ENCODE measurements around the gene MAGI2. TPM values are rescaled to one million over a fixed set of nuclear protein-coding genes. Genes with fewer than 3 reads are reported as not detected.

MAGI2 gene
- total RNA-seq, 1 donor from 2014 or later, result 4.0 TPM

DNA sequence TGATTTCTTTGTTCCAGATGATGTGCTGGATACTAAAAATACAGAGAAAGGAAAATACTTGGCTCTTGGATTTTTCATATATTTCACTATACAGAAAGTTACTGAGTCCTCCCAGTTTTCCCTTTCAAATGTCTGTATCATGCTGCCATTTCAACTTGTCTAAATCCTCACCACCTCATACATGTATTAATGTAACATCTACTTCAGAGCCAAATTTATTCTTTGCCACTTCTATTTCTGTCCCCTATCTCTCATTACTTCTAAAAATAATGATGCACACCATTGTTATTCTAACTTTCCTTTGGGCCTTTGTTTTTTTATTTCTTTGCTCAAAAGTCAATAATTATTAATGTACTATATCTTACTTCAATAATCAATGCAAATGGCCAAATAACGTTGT lies 312.2 kb downstream of the MAGI2 start:
- H3K4me3 ChIP-seq, result no peak overlapping the region
- peaks cover 0 to 2% of the 10 kb centered on the region in 2 donors for H3K4me1 ChIP-seq
- H3K27me3 ChIP-seq, result no peaks in the 10 kb centered on the region
- TF ChIP-seq, protein P1, sequence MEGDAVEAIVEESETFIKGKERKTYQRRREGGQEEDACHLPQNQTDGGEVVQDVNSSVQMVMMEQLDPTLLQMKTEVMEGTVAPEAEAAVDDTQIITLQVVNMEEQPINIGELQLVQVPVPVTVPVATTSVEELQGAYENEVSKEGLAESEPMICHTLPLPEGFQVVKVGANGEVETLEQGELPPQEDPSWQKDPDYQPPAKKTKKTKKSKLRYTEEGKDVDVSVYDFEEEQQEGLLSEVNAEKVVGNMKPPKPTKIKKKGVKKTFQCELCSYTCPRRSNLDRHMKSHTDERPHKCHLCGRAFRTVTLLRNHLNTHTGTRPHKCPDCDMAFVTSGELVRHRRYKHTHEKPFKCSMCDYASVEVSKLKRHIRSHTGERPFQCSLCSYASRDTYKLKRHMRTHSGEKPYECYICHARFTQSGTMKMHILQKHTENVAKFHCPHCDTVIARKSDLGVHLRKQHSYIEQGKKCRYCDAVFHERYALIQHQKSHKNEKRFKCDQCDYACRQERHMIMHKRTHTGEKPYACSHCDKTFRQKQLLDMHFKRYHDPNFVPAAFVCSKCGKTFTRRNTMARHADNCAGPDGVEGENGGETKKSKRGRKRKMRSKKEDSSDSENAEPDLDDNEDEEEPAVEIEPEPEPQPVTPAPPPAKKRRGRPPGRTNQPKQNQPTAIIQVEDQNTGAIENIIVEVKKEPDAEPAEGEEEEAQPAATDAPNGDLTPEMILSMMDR (IDR thresholded peaks at IDR 0.05), result no peak
- no peaks in the 10 kb centered on the region for H3K36me3 ChIP-seq
- intact Hi-C loops (cut with DNase I), result no loop called here
- H3K9me3 ChIP-seq, result no peaks in the 10 kb centered on the region
- H3K27ac ChIP-seq, result no peak overlapping the region
- DNase-seq (ENCODE audit: low spot score in 2 of 2), result no peak

DNA sequence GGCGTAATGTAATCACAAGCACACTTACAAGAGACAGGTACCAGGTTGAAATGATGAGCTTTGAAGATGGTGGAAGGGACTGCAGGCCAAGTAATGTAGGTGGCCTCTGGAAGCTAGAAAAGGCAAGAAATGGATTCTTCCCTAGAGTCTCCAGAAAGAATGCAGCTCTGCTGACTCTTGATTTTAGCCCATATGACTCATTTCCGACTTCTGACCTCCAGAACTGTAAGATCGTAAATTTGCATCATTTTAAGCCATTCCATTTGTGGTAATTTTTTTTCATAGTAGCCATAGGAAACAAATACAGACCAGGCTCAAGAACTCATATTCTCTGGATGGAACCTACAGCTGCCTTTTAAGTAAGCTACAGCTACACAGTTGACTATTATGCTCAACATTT lies 315.5 kb downstream of the MAGI2 start:
- H3K27ac ChIP-seq, result no peak overlapping the region
- no peak overlapping the region for H3K4me3 ChIP-seq
- intact Hi-C loops (cut with DNase I), result no loop called here

DNA sequence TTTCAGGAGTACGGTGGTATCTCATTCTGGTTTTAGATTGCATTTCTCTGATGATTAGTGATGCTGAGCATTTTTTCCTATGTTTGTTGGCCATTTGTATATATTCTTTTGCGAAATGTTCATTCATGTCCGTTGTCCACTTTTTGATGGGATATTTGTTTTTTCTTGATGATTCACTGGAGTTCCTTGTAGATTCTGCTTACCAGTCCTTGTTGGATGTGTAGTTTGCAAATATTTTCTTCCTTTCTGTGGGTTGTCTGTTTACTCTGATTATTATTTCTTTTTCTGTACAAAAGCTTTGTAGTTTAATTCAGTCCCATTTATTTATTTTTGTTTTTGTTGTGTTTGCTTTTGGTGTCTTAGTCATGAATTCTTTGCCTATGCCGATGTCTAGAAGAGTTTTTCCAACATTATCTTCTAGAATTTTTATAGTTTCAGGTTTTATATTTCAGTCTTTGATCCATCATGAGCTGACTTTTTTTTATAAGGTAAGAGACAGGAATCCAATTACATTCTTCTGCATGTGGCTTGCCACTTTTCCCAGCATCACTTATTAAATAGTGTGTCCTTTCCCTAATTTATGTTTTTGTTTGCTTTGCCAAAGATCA lies 320.5 kb downstream of the MAGI2 start:
- intact Hi-C loops (cut with DNase I), result no loop called here
- TF ChIP-seq, protein P1 (IDR thresholded peaks at IDR 0.05), result no peak
- no peak for DNase-seq (ENCODE audit: low spot score in 2 of 2)
- no peaks in the 10 kb centered on the region for H3K4me1 ChIP-seq
- H3K27ac ChIP-seq, result no peak overlapping the region
- no peak overlapping the region for H3K4me3 ChIP-seq
- H3K27me3 ChIP-seq, result no peaks in the 10 kb centered on the region
- H3K36me3 ChIP-seq, result no peaks in the 10 kb centered on the region
- H3K9me3 ChIP-seq, result no peaks in the 10 kb centered on the region

More for the DNA sequence above, 315.5 kb downstream of the MAGI2 start:
- Histone ChIP-seq H3K27me3 (no peaks in the 10 kb centered on the region), H3K4me1 (no peaks in the 10 kb centered on the region), H3K9me3 (no peaks in the 10 kb centered on the region), H3K36me3 (no peaks in the 10 kb centered on the region)
- TF ChIP-seq, protein P1 (IDR thresholded peaks at IDR 0.05), result no peak
- no peak for DNase-seq (ENCODE audit: low spot score in 2 of 2)

DNA sequence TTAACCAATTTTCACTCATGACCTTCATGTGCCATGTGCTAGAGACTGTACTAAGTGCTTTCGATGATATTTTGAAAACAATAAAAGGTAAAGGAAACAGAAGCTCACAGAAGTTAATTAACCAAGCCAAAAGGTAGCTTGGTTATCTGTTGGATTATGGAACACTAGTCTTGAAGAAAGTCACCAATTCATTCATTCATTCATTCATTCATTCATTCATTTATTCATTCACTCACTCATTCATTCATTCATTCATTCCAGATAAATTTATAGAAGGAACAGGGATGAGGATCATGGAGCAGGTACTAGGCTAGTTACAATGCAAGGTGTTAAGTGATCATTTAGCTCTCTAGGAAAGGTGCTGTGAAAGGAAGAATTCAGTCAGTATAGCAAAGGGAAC lies 322.8 kb downstream of the MAGI2 start:
- Histone ChIP-seq H3K27ac (no peak overlapping the region), H3K4me1 (no peaks in the 10 kb centered on the region), H3K27me3 (no peaks in the 10 kb centered on the region), H3K36me3 (no peaks in the 10 kb centered on the region), H3K9me3 (no peaks in the 10 kb centered on the region), H3K4me3 (no peak overlapping the region)
- TF ChIP-seq, protein P1 (IDR thresholded peaks at IDR 0.05), result no peak
- DNase-seq (ENCODE audit: low spot score in 2 of 2), result no peak
- intact Hi-C loops (cut with DNase I), result no loop called here

DNA sequence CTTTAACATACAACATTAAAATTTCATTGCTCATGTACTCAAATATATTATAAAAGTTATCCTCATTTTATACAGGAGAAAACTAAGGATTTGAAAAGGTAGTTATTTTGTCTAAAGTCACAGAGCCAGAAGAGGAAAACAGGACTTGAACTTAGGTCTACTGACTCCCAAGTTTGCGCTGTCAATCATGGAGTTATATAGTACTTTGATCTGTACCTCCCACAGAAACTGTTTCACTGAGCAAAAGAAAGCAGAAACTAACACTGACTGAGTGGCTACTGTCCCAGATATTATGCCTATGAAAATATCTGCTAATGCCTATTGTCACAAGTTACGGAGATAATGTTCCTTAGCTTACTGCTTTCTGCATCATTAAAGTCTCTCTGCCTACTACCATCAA lies 329.1 kb downstream of the MAGI2 start:
- no peak overlapping the region for H3K27ac ChIP-seq
- no peaks in the 10 kb centered on the region for H3K4me1 ChIP-seq
- no peaks in the 10 kb centered on the region for H3K9me3 ChIP-seq
- TF ChIP-seq, protein P1 (IDR thresholded peaks at IDR 0.05), result no peak
- H3K27me3 ChIP-seq, result no peaks in the 10 kb centered on the region
- no peak for DNase-seq (ENCODE audit: low spot score in 2 of 2)
- intact Hi-C loops (cut with DNase I), result no loop called here
- no peak overlapping the region for H3K4me3 ChIP-seq
- H3K36me3 ChIP-seq, result no peaks in the 10 kb centered on the region

DNA sequence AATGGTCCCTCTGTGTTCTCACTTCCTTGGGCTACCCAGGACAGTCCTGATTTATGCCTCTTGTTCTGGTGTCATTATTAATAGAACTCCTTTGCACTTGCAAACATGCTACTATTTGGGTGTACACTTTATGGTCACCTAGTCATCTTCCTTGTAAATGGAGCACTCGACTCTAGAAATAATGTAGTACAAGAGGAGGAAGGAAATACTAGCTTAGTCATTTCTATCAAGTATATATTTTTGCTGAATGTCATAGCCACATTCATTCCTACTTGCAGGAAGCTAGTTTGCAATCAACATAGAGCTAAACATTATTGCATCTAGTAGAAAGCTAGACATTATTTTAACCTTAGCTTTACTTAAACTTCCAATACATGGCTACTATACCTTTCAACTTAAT lies 335.3 kb downstream of the MAGI2 start:
- Histone ChIP-seq H3K4me3 (no peak overlapping the region), H3K4me1 (no peaks in the 10 kb centered on the region), H3K27ac (no peak overlapping the region), H3K27me3 (no peaks in the 10 kb centered on the region), H3K36me3 (no peaks in the 10 kb centered on the region), H3K9me3 (no peaks in the 10 kb centered on the region)
- intact Hi-C loops (cut with DNase I), result no loop called here
- DNase-seq (ENCODE audit: low spot score in 2 of 2), result no peak
- TF ChIP-seq, protein P1 (IDR thresholded peaks at IDR 0.05), result no peak

Measured in ascending aorta (tissue), 2 donors.